GM20431 (cell line): ENCODE measurements around the gene LBHD2.

Experiments used
- in situ Hi-C: fragments of 300-500 bp; cut with MseI, MboI; formaldehyde crosslinking; loops from one replicate; pipeline ENCODE4 v1.15.0; 2020; ENCODE audit warnings: low sequenced_read_pairs; ENCODE audit not compliant: unreplicated experiment

Gene LBHD2

GRCh38 chr14:103127356-103127755 lies 43.3 kb downstream of the LBHD2 start:
- in situ Hi-C loops: no loop called here

GRCh38 chr14:103127861-103128598 lies 44.0 kb downstream of the LBHD2 start:
- in situ Hi-C loops: no loop called here

- in situ Hi-C loops: no loop called here
Measured at GRCh38 chr14:103128631-103129300, 44.8 kb downstream of the LBHD2 start.

- in situ Hi-C loops: no loop called here
Measured at GRCh38 chr14:103129301-103130016, 45.4 kb downstream of the LBHD2 start.

- in situ Hi-C loops: no loop called here
Measured at GRCh38 chr14:103130017-103130764, 46.2 kb downstream of the LBHD2 start.

- in situ Hi-C loops: no loop called here
Measured at GRCh38 chr14:103130965-103131364, 47.0 kb downstream of the LBHD2 start.

- in situ Hi-C loops: no loop called here
Measured at GRCh38 chr14:103131580-103131979, 47.6 kb downstream of the LBHD2 start.

GRCh38 chr14:103132381-103133209 lies 48.6 kb downstream of the LBHD2 start:
- in situ Hi-C loops: no loop called here

GRCh38 chr14:103133210-103134140 lies 49.5 kb downstream of the LBHD2 start:
- in situ Hi-C loops: no loop called here

GRCh38 chr14:103134405-103134804 lies 50.4 kb downstream of the LBHD2 start:
- in situ Hi-C loops: no loop called here

- in situ Hi-C loops: no loop called here
Measured at GRCh38 chr14:103134919-103135318, 50.9 kb downstream of the LBHD2 start.

GRCh38 chr14:103135333-103136260 lies 51.6 kb downstream of the LBHD2 start:
- in situ Hi-C loops: no loop called here

- in situ Hi-C loops: no loop called here
Measured at GRCh38 chr14:103136388-103137271, 52.6 kb downstream of the LBHD2 start.

- in situ Hi-C loops: no loop called here
Measured at GRCh38 chr14:103137689-103138300, 53.8 kb downstream of the LBHD2 start.

- in situ Hi-C loops: no loop called here
Measured at GRCh38 chr14:103138301-103139131, 54.5 kb downstream of the LBHD2 start.
